Measurements from ENCODE around the gene CIPC. TPM values are rescaled to one million over a fixed set of nuclear protein-coding genes. Genes with fewer than 3 reads are reported as not detected.
A peak's percentile ranks its signal among the peaks of the same experiment; 100 is the strongest.

Gene CIPC
- total RNA-seq, 1 experiment from 2014 or later = 66.3 TPM

DNA sequence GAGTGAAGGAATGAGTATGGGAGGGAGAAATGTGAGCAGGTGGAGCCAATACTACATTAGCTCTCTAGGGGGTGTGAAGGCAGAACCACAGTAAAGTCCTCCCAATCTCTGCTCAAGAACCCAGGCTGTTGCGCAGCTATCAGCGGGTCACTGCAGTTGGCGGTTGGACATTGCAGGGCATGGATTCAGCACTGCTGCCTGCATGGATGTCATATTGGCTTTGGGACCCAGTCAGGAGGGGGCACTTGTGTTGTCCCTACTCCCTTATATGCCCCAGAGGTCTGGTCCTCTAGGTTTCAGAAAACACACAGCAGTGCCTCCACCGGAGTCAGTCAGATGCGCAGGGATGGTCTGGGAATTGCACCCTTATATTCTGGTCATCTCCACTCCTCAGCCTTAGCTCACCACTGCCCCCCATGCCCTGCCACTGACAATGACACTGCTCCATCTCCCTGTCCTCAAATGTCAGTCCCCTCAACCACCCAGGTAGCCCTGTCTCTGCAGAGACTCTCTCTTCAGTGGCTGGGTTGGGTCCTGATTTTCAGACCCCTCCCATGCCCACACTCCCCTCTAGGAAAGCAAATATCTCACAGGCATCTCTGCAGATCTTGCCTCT, 33.9 kb downstream of the CIPC start:
- Histone ChIP-seq H3K27ac (no peak overlapping the region), H3K4me3 (no peak overlapping the region), H4K20me1 (ENCODE audit: insufficient read depth) (peaks cover 3% of the 10 kb centered on the region; the same call in 1 of the 2 replicates), H3K4me2 (no peak overlapping the region), H3K4me1 (replicated peaks; ENCODE audit: insufficient read depth) (no peaks in the 10 kb centered on the region), H2AFZ (no peak overlapping the region), H3K27me3 (ENCODE audit: insufficient read depth, low read depth) (peaks cover 95% of the 10 kb centered on the region), H3K79me2 (ENCODE audit: low read depth) (no peaks in the 10 kb centered on the region), H3F3A (ENCODE audit: insufficient read depth, low read depth) (no peaks in the 10 kb centered on the region), H3K9me3 (ENCODE audit: insufficient read depth, low read depth) (no peaks in the 10 kb centered on the region), H3K36me3 (ENCODE audit: low read depth) (no peaks in the 10 kb centered on the region), H3K9me2 (ENCODE audit: insufficient read depth) (no peaks in the 10 kb centered on the region)
- BruUV-seq (replicated peaks) = no TSS peak
- ChIA-PET CTCF (no interaction called here), POLR2A (ENCODE audit: unreplicated experiment) (interaction anchor here (0.7 kb wide), 1 partner anchor 53 kb away, joined by 6 read pairs; no protein-coding TSS in a partner anchor)
- no peak for TF ChIP-seq CTCF (conservative IDR thresholded peaks at IDR 0.05)
- no peak for TF ChIP-seq EZH2 (IDR thresholded peaks at IDR 0.05; ENCODE audit: low read depth)
- no peak for DNase-seq
- intact Hi-C loops (cut with micrococcal nuclease; ENCODE audit: unreplicated experiment) = no loop called here

GRCh38 chr14:77133720-77134338, 35.8 kb downstream of the CIPC start:
- no peak overlapping the region for H3K27ac ChIP-seq
- no peak for TF ChIP-seq CTCF (conservative IDR thresholded peaks at IDR 0.05)
- no peak for TF ChIP-seq EZH2 (IDR thresholded peaks at IDR 0.05; ENCODE audit: low read depth)
- no peaks in the 10 kb centered on the region for H3K79me2 ChIP-seq (ENCODE audit: low read depth)
- BruUV-seq (replicated peaks) = no TSS peak
- H2AFZ ChIP-seq = no peak overlapping the region
- no peaks in the 10 kb centered on the region for H3K9me3 ChIP-seq (ENCODE audit: insufficient read depth, low read depth)
- CTCF ChIA-PET = interaction anchor here (0.7 kb wide), 1 partner anchor 8 kb away, joined by 3 read pairs; no protein-coding TSS in a partner anchor
- H4K20me1 ChIP-seq (ENCODE audit: insufficient read depth) = peaks cover 3% of the 10 kb centered on the region; the same call in 1 of the 2 replicates
- H3K36me3 ChIP-seq (ENCODE audit: low read depth) = no peaks in the 10 kb centered on the region
- POLR2A ChIA-PET (ENCODE audit: unreplicated experiment) = interaction anchor here (0.6 kb wide), 4 partner anchors 21 to 280 kb away, joined by 3 to 6 read pairs (median 3); no protein-coding TSS in a partner anchor
- no peaks in the 10 kb centered on the region for H3K9me2 ChIP-seq (ENCODE audit: insufficient read depth)
- no peak overlapping the region for H3K4me2 ChIP-seq
- intact Hi-C loops (cut with micrococcal nuclease; ENCODE audit: unreplicated experiment) = no loop called here
- peaks cover 94% of the 10 kb centered on the region for H3K27me3 ChIP-seq (ENCODE audit: insufficient read depth, low read depth)
- DNase-seq = peak; percentile 53 to 75
- no peaks in the 10 kb centered on the region for H3F3A ChIP-seq (ENCODE audit: insufficient read depth, low read depth)
- no peak overlapping the region for H3K4me3 ChIP-seq
- no peaks in the 10 kb centered on the region for H3K4me1 ChIP-seq (replicated peaks; ENCODE audit: insufficient read depth)

DNA sequence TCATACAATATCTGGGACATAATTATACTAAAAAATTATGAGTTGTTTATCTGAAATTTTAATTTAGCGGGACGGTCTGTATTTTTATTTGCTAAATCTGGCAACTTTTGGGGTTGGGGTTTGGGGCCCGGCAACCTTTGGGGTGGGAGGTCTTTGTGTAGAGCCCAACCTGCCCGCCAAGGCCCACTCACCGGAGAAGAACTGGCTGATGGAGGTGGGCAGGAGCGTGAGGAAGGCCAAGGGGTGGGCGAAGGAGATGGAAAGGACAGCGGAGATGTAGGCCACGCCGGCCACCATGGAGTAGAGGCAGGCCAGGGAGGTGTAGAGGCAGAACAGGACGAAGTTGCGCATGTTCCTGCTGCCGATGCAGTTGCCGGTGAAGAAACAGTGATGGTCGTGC, 41.0 kb downstream of the CIPC start:
- Histone ChIP-seq H3K4me1 (replicated peaks; ENCODE audit: insufficient read depth) (no peaks in the 10 kb centered on the region), H3K4me3 (no peak overlapping the region), H3K79me2 (ENCODE audit: low read depth) (no peaks in the 10 kb centered on the region), H3K9me2 (ENCODE audit: insufficient read depth) (no peaks in the 10 kb centered on the region), H3K4me2 (no peak overlapping the region), H3K36me3 (ENCODE audit: low read depth) (no peaks in the 10 kb centered on the region), H3K27ac (no peak overlapping the region), H3F3A (ENCODE audit: insufficient read depth, low read depth) (no peaks in the 10 kb centered on the region), H3K9me3 (ENCODE audit: insufficient read depth, low read depth) (no peaks in the 10 kb centered on the region), H3K27me3 (ENCODE audit: insufficient read depth, low read depth) (peaks cover 95% of the 10 kb centered on the region), H2AFZ (no peak overlapping the region), H4K20me1 (ENCODE audit: insufficient read depth) (no peaks in the 10 kb centered on the region; the same call in 1 of the 2 replicates)
- intact Hi-C loops (cut with micrococcal nuclease; ENCODE audit: unreplicated experiment) = no loop called here
- no peak for TF ChIP-seq EZH2 (IDR thresholded peaks at IDR 0.05; ENCODE audit: low read depth)
- no peak for TF ChIP-seq CTCF (conservative IDR thresholded peaks at IDR 0.05)
- no TSS peak for BruUV-seq (replicated peaks)
- CTCF ChIA-PET = no interaction called here
- no peak for DNase-seq
- POLR2A ChIA-PET (ENCODE audit: unreplicated experiment) = no interaction called here
